ENCODE data around the gene DYRK2.

GRCh38 chr12:67625004-67625403 is 23.5 kb upstream of the DYRK2 start:
- TF ChIP-seq CTCF (IDR thresholded peaks at IDR 0.05 in 8 of 11, conservative IDR thresholded peaks at IDR 0.05 in 3 of 11) (no peak), POLR2A (IDR thresholded peaks at IDR 0.05) (no peak)
